BE2C (cell line): Measurements from ENCODE around the gene PCP4.

Experiments used
- DNase-seq: peaks from one replicate; pipeline ENCODE4 v3.0.0-alpha.2; 2020
- H3K27me3 ChIP-seq: fragments of 250-450 bp; sonication (Bioruptor Pico); 2 replicates; pipeline ENCODE4 v1.5.1; 2020; ENCODE audit warnings: mild to moderate bottlenecking
- H3K36me3 ChIP-seq: fragments of 250-450 bp; sonication (Bioruptor Pico); 2 replicates; pipeline ENCODE4 v1.5.1; 2020; ENCODE audit warnings: mild to moderate bottlenecking
- H3K4me1 ChIP-seq: fragments of 250-450 bp; sonication (Bioruptor Pico); 2 replicates; pipeline ENCODE4 v1.5.1; 2020
- H3K4me3 ChIP-seq: 2 replicates; pipeline ENCODE4 v1.5.1; 2011; ENCODE audit warnings: low read depth, low read length
- H3K9me3 ChIP-seq: fragments of 250-450 bp; sonication (Bioruptor Pico); 2 replicates; pipeline ENCODE4 v1.5.1; 2020
- TF ChIP-seq, protein P1 (sequence below): IDR thresholded peaks from 2 replicates; pipeline ENCODE4 v1.5.1; 2012; ENCODE audit warnings: mild to moderate bottlenecking, low read depth, low read length

PCP4 gene

DNA sequence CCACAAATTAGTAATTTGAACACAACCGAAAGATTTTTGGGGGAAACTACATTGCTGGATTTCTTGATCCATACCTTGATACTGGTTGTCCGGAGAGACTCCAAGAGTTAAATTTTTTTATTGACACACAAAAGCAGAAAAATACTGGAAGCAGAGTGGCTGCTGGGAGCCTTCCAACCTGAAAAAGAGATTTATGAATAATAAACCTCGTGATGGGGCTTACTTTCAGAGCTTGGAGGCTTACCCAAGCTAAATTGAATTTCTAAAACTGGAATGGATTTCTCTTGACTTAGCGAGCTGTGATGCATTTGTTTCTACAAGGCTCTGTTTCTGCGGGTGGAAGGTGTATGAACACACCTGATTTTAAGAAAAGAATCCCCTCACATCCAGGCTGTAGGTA, 35.7 kb downstream of the PCP4 start:
- H3K36me3 ChIP-seq: no peaks in the 10 kb centered on the region
- no peaks in the 10 kb centered on the region for H3K27me3 ChIP-seq
- H3K9me3 ChIP-seq: no peaks in the 10 kb centered on the region
- no peak overlapping the region for H3K4me3 ChIP-seq
- TF ChIP-seq, protein P1, sequence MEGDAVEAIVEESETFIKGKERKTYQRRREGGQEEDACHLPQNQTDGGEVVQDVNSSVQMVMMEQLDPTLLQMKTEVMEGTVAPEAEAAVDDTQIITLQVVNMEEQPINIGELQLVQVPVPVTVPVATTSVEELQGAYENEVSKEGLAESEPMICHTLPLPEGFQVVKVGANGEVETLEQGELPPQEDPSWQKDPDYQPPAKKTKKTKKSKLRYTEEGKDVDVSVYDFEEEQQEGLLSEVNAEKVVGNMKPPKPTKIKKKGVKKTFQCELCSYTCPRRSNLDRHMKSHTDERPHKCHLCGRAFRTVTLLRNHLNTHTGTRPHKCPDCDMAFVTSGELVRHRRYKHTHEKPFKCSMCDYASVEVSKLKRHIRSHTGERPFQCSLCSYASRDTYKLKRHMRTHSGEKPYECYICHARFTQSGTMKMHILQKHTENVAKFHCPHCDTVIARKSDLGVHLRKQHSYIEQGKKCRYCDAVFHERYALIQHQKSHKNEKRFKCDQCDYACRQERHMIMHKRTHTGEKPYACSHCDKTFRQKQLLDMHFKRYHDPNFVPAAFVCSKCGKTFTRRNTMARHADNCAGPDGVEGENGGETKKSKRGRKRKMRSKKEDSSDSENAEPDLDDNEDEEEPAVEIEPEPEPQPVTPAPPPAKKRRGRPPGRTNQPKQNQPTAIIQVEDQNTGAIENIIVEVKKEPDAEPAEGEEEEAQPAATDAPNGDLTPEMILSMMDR: no peak
- H3K4me1 ChIP-seq: no peaks in the 10 kb centered on the region
- DNase-seq: no peak

DNA sequence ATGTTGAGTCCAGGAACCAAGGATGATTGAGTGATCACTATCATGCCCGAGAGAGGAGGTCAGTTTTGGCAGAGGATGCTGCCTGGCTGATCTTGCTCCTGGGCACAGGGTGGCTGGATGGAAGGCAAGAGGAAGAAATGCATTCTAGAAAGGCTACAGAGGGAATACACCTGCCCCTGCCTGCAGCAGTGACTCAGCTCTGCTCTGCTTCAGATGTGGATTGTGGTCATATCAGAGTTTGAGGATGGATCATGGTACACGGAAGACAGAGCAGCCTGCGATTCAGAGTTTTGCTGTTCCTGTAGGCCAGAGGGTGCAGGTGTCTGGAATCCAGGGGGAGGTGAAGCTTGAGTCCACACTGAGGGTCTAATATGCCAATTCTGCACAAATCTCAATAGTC, 37.2 kb downstream of the PCP4 start:
- Histone ChIP-seq H3K36me3 (no peaks in the 10 kb centered on the region), H3K4me3 (no peak overlapping the region), H3K4me1 (no peaks in the 10 kb centered on the region), H3K9me3 (no peaks in the 10 kb centered on the region), H3K27me3 (no peaks in the 10 kb centered on the region)
- TF ChIP-seq, protein P1: no peak
- DNase-seq: no peak

DNA sequence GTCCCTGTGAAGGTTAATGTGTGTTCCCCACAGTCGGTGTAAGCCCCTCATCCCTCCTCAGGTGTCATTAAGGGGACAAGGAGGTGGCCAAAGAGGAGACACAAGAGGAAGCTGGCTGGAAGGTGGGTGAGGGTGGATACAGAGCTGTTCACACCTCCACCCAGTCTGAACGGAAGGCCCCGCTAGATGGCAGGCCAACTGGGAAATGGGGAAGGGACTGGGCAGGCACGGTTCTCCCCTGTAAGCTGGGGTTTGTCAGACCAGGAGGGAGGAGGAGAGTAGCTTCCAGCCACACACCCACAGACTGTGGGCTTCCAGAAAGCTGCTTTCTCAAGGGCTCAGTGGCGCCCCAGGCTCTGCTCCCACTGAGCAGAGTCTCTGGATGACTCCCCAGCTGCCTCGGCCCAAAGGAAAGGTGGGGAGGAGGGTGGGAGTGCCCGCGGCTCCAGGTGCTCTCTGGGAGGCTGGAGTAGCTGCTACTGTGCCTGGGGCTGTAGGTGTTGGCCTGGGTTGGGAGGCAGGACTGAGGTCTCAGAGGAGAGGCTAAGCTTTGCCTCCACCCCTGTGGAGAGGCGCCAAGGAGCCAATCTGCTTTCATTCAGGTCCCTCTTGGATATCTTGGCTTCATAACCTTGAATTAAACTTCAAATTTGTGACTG, 41.2 kb downstream of the PCP4 start:
- Histone ChIP-seq H3K36me3 (no peaks in the 10 kb centered on the region), H3K4me1 (no peaks in the 10 kb centered on the region), H3K27me3 (no peaks in the 10 kb centered on the region), H3K9me3 (no peaks in the 10 kb centered on the region), H3K4me3 (no peak overlapping the region)
- DNase-seq: no peak
- TF ChIP-seq, protein P1: no peak

DNA sequence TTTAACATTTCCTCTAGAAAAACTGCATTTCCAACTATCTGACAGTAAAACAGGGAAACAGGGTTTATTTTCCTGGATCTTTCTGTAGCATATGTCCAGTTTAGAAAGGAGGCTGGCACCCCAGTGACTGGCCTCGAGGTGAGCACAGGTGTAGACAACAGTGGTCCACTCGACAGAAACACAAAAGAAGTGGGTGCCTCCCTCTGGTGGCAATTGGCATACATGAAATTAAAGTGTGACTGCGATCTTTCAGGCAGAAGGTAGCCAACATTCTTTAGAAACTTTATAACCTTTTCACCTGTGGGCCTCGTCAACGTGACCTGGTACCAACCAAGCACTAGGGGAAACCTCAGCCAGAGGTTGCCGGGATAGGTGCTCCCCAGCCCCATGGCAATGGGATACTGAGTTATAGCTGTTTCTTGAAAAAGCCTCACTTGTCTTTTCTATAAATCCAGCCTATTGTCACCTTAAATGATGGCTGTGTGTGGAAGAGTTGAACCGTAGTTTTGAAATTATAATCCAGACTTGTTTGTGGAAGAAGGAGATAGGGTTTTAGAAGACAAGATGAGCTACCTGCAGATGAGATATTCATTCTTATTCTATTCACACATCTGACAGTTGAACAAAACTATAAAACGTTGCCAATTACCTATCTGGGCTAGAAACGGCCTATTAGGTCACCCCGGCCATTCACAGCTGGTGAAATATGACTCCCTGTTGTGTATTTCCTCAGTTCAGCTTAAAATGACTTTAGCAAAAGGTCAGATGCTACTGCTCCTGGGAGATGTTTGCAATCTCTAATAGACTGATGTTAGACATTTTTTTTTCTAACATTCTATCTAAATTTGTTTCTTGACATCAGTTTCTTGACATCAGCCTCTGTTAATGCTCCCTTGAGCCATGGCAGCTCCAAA, 44.3 kb downstream of the PCP4 start:
- Histone ChIP-seq H3K4me3 (no peak overlapping the region), H3K4me1 (no peaks in the 10 kb centered on the region), H3K9me3 (no peaks in the 10 kb centered on the region), H3K27me3 (no peaks in the 10 kb centered on the region), H3K36me3 (no peaks in the 10 kb centered on the region)
- no peak for DNase-seq
- TF ChIP-seq, protein P1: peak; percentile 6; the same call in 1 of the 2 replicates

DNA sequence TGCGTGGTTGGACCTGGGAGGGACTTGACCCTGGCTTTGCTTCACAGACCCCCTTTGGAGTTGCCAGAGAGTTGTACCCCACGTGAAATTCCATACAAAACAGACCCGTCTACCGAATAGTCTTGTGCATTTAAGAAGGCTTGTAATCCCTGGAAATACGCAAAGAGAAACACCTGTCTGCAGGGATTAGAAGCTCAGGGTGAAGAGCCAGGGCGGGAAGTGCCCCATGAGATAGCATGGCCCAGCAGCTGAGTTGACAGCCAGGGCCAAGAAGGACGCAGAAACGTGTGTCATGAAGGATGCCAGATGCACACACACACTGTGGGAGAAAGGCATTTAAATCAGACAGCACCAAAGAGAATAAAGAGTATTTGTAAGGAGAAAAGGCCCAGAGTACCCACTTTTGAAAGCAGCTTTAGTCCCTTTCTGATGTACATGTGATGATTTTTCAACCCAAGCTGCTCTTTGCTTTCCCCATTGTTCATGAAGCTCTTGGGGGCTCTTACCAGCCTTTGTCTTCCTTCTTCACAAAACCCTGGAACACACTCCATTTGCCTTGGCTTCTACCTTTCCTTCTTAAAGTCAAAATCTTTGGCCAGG, 46.6 kb downstream of the PCP4 start:
- DNase-seq: no peak
- H3K9me3 ChIP-seq: no peaks in the 10 kb centered on the region
- TF ChIP-seq, protein P1: no peak
- no peak overlapping the region for H3K4me3 ChIP-seq
- H3K36me3 ChIP-seq: no peaks in the 10 kb centered on the region
- no peaks in the 10 kb centered on the region for H3K27me3 ChIP-seq
- H3K4me1 ChIP-seq: no peaks in the 10 kb centered on the region
